NT2/D1 (cell line): ENCODE measurements around the gene AKAP9.
"Not testable (repeated sequence)": the region's sequence is repeated elsewhere in the genome, so short reads cannot be mapped to it uniquely, and the experiment has no call there.

Experiments
- SUZ12 ChIP-seq: IDR thresholded peaks from 2 replicates; pipeline ENCODE4 v1.6.1; 2011; ENCODE audit not compliant: insufficient read length, insufficient read depth; ENCODE audit errors: extremely low read depth
- ZNF274 ChIP-seq: IDR thresholded peaks from 2 replicates; pipeline ENCODE4 v1.6.1; 2011; ENCODE audit warnings: mild to moderate bottlenecking, low read depth, low read length

DNA sequence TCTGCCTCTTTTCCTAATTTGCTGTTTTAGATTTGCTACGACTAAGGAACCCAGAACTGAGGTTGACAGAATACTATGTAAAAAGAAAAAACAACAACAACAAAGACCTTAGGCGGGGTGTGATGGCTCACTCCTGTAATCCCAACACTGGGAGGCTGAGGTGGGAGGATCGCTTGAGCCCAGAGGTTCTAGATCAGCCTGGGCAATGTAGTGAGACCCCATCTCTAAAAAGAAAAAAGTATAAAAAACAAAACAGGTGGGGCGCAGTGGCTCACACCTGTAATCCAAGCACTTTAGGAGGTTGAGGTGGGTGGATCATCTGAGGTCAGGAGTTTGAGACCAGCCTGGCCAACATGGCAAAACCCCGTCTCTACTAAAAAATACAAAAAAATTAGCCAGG lies 4.3 kb downstream of the AKAP9 start:
- not testable (repeated sequence) for TF ChIP-seq ZNF274, SUZ12
